A673 (cell line): ENCODE results near the gene MESD. TPM values are rescaled to one million over a fixed set of nuclear protein-coding genes. Genes with fewer than 3 reads are reported as not detected.
A peak's percentile ranks its signal among the peaks of the same experiment; 100 is the strongest.

Experiments used
- Bru-seq: library from RNA; stranded (reverse); fragments of 400-500 nt; gene quantifications from one replicate; lab custom pipeline; 2021; lab: Mats Ljungman, UMichigan
- BruChase-seq, 2 experiments: library from RNA; stranded (reverse); fragments of 400-500 nt; gene quantifications; one replicate each; lab custom pipeline; 2021; lab: Mats Ljungman, UMichigan
- BruUV-seq: library from RNA; stranded (reverse); fragments of 400-500 nt; replicated peaks from 2 replicates; lab custom pipeline; 2021; lab: Mats Ljungman, UMichigan
- CTCF ChIA-PET: fragments of 300-600 bp; sonication (Branson Sonifier 250); formaldehyde crosslinking; loops from one replicate; lab custom pipeline; 2022; ENCODE audit warnings: antibody characterized with exemption; lab: Charles Lee
- POLR2A ChIA-PET: fragments of 300-600 bp; sonication (Branson Sonifier 250); formaldehyde crosslinking; loops from one replicate; lab custom pipeline; 2022; ENCODE audit warnings: antibody characterized with exemption; ENCODE audit not compliant: low non-redundant PET; lab: Charles Lee
- DNase-seq: peaks from one replicate; pipeline ENCODE4 v3.0.0-alpha.2; 2015; ENCODE audit warnings: low spot score
- H3K27ac ChIP-seq: fragments of 200-600 bp; sonication (generic); 2 replicates; pipeline ENCODE4 v1.5.1; 2016; ENCODE audit warnings: mixed run types, low read depth, mild to moderate bottlenecking, mixed read lengths, antibody characterized with exemption, low read length; ENCODE audit not compliant: poor library complexity, severe bottlenecking
- H3K27me3 ChIP-seq: fragments of 200-600 bp; sonication (generic); replicated peaks from 2 replicates; pipeline ENCODE4 v1.6.1; 2017; ENCODE audit warnings: mixed run types, low read depth, mild to moderate bottlenecking, mixed read lengths, antibody characterized with exemption, low read length; ENCODE audit not compliant: insufficient read depth, poor library complexity
- H3K36me3 ChIP-seq: fragments of 200-600 bp; sonication (generic); 2 replicates; pipeline ENCODE4 v1.6.1; 2016; ENCODE audit warnings: mixed run types, mild to moderate bottlenecking, mixed read lengths, antibody characterized with exemption, low read length; ENCODE audit not compliant: insufficient read depth, poor library complexity, severe bottlenecking
- H3K4me1 ChIP-seq: fragments of 200-600 bp; sonication (generic); 2 replicates; pipeline ENCODE4 v1.6.1; 2017; ENCODE audit warnings: mixed run types, mild to moderate bottlenecking, mixed read lengths, antibody characterized with exemption, low read length; ENCODE audit not compliant: insufficient read depth, poor library complexity, severe bottlenecking
- H3K4me3 ChIP-seq: fragments of 200-600 bp; sonication (generic); 2 replicates; pipeline ENCODE4 v1.5.1; 2016; ENCODE audit warnings: low read depth, mixed run types, mild to moderate bottlenecking, mixed read lengths, low read length; ENCODE audit not compliant: poor library complexity, severe bottlenecking
- H3K9me3 ChIP-seq: fragments of 200-600 bp; sonication (generic); 2 replicates; pipeline ENCODE4 v1.6.1; 2016; ENCODE audit warnings: mixed run types, low read depth, mild to moderate bottlenecking, mixed read lengths, antibody characterized with exemption, low read length; ENCODE audit not compliant: poor library complexity, severe bottlenecking
- CTCF ChIP-seq: fragments of 300-800, 200-600 bp; sonication (generic); conservative IDR thresholded peaks from 2 replicates; pipeline ENCODE4 v1.5.1; 2017; ENCODE audit warnings: low read depth, mild to moderate bottlenecking, antibody characterized with exemption, low read length, moderate library complexity, mixed read lengths
- EZH2 ChIP-seq: fragments of 200-600 bp; sonication (generic); IDR thresholded peaks from 2 replicates; pipeline ENCODE4 v1.6.1; 2017; ENCODE audit warnings: borderline replicate concordance, low read depth, mild to moderate bottlenecking, mixed read lengths, antibody characterized with exemption, low read length; ENCODE audit not compliant: poor library complexity, severe bottlenecking
- intact Hi-C: fragments of 100-400 bp; cut with micrococcal nuclease; formaldehyde crosslinking; loops from one replicate; pipeline ENCODE4 v1.10.0; 2022; ENCODE audit not compliant: unreplicated experiment
- long read RNA-seq: library from polyadenylated mRNA; stranded (forward); transcript quantifications from one replicate; pipeline ENCODE4 v2.0.0, GENCODE V29; 2022
- total RNA-seq: library from RNA; stranded (reverse); gene quantifications from 2 replicates; pipeline ENCODE4 v1.2.3, GENCODE V29; 2021

MESD gene
- total RNA-seq: 25.7 and 28.1 TPM in 2 replicates
- percentile 81 among the genes with signal in this experiment for Bru-seq, nascent RNA
- percentile 78 among the genes with signal in this experiment for BruChase-seq, experiment 1, labeled RNA remaining after a 2-hour chase
- percentile 81 among the genes with signal in this experiment for BruChase-seq, experiment 2, labeled RNA remaining after a 6-hour chase
- long read RNA-seq, full-length matches to known transcripts: 143 of 155 reads
- long read RNA-seq, partial matches to known transcripts: 3 of 155 reads
- long read RNA-seq, other reads (novel, unspliced or antisense): 9 of 155 reads

DNA sequence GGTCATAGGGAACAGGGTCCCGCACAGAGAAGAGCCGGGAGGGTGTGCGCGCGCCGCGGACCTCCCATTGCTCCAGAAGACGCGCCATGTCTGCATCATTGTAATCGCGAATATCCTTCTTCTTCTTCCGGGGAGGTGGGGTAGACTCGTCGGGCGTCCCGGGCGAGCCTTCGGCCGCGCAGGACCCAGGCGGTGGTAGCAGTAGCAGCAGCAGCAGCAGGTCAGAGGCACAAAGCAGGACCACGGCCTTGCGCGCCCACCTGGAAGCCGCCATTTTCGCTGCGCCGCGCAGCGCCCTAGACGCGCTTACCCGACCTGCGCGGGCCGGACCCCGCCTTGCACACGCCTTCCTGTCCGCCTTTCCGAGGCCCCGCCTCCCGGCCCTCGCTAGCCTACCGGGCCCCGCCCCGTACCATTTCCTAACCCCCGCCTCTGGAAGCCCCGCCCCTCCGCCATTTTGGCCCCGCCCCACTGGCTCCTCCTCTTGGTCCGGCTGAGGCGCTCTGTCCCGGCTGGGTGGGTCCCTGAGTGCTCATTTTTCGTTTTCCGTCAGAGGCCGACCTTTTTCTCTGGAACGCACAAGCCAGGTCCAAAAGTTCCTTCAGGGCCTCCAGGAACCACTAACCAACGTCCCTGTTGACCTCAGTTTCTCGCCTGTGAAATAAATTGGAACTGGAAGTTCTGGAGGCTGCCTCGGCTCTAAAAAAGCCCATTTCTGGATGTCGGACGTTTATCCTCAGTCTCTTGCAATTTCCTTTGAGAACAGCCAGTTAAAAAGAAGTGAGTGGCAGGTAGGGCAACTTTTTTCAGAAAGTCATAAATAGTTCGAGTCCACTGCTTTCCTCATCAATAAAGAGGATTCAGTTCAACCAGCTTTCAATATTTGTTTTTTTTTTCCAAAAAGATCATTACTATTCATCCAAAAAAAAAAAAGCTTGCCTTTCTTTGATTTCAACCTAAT is at the start of gene MESD:
TSS of gene MESD (minus strand) at position 302 of the 961 bp plus-strand sequence. CDS start at position 274, 28 bp downstream.
- peak; percentile 97 for DNase-seq
- intact Hi-C loops: loop anchor here (5.0 kb wide), 1 partner anchor 278 kb away; no protein-coding TSS in a partner anchor
- peaks cover 12% of the 10 kb centered on the region for H3K4me1 ChIP-seq
- H3K36me3 ChIP-seq: no peaks in the 10 kb centered on the region
- TF ChIP-seq EZH2: no peak
- TF ChIP-seq CTCF: no peak
- ChIA-PET POLR2A (interaction anchor here (0.7 kb wide), 2 partner anchors 11 to 12 kb away, joined by 6 to 10 read pairs; partner anchors contain the start of gene TLNRD1), CTCF (no interaction called here)
- H3K9me3 ChIP-seq: no peaks in the 10 kb centered on the region
- BruUV-seq: TSS peak; percentile 98
- H3K27me3 ChIP-seq: no peaks in the 10 kb centered on the region
- H3K27ac ChIP-seq: peak within 1 kb of the TSS; percentile 86
- peak within 1 kb of the TSS; percentile 91 for H3K4me3 ChIP-seq

GRCh38 chr15:81038975-81039607 is 49.5 kb upstream of the MESD start:
- Histone ChIP-seq H3K27ac (no peak overlapping the region), H3K36me3 (no peaks in the 10 kb centered on the region), H3K4me1 (no peaks in the 10 kb centered on the region), H3K27me3 (no peaks in the 10 kb centered on the region), H3K9me3 (no peaks in the 10 kb centered on the region), H3K4me3 (no peak overlapping the region)
- ChIA-PET CTCF (no interaction called here), POLR2A (no interaction called here)
- BruUV-seq: no TSS peak
- no peak for DNase-seq
- intact Hi-C loops: no loop called here
- TF ChIP-seq EZH2 (no peak), CTCF (no peak)

- Histone ChIP-seq H3K27ac (no peak overlapping the region), H3K4me3 (no peak overlapping the region), H3K27me3 (no peaks in the 10 kb centered on the region), H3K36me3 (no peaks in the 10 kb centered on the region), H3K4me1 (no peaks in the 10 kb centered on the region), H3K9me3 (no peaks in the 10 kb centered on the region)
- TF ChIP-seq CTCF (no peak), EZH2 (no peak)
- ChIA-PET POLR2A (no interaction called here), CTCF (no interaction called here)
- DNase-seq: no peak
- no TSS peak for BruUV-seq
- intact Hi-C loops: no loop called here
Observed at GRCh38 chr15:81037952-81038743, 48.5 kb upstream of the MESD start.
